Stimulated activated CD4-positive, alpha-beta T cell treated with anti-CD3 and anti-CD28 coated beads, TNF-alpha, amount 100 ng/mL, for 24 hours (primary cell): ENCODE results near the gene ACTBL2.
"Not testable (repeated sequence)": the region's sequence is repeated elsewhere in the genome, so short reads cannot be mapped to it uniquely, and the experiment has no call there.

Experiments
- DNase-seq, 3 experiments: peaks; one replicate each; pipeline ENCODE4 v3.0.0-alpha.2; 2020; ENCODE audit warnings: low read depth in 3 of 3

Gene ACTBL2

DNA sequence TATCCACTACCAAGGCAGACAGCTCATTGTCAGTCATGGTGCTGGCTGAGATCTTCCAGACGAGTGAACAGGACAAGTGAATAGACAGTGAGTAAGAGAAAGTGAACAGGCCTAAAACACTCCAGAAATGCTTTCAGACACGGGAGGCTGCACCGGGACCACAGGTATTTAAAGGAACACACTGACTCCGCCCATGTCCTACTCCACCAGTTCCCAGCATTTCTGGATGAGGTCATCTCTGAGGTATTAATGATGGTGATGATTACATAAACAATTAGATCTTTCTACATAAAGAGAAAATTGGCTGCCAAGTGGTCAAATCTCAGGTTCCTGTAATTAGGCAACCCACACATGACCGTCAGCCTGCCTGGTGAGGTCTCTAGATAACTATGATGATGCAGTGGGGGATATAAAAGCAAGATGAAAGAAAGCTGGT, at the start of gene ACTBL2:
ACTBL2 (minus strand) TSS at position 141 of the 436 bp plus-strand sequence; CDS start at position 37, 104 bp downstream.
- DNase-seq: no peak

DNA sequence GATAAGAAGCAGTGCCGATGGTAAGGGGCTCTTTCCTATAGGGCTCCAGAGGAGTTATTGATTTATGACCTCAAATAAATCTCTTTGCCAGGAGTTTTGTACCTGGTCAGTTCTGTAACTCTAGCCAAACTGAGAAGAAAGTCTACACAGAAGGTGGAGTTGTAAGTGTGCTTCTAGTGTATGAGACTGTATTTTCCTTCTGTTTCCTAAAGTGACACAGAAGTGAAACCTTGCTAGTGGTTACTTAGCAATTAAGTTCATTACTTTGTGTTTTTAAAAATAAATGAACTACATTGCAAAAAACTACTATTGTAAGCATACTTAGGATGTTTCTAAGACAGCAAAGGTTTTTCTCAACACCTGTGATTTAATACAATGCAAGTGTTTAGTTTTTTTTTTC, 48.7 kb upstream of the ACTBL2 start:
- no peak for DNase-seq

DNA sequence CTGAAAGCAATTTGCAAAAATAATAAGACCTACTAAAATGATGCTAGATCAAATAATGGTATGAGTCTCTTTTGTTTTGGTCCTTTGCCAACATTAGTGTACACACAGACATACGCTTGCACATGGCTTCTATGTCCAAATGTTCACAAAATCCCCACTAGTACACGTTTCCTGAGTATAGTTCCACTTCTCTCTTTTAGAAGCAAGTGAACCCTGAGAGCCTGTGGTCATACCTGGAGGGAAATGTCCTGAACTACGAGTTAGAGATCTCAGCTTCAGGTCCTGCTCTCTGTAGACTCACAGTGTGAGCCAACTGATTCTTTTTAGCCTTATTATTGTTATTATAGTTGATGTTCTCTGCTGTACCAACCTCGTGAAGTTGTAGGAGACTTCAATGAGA, 47.3 kb upstream of the ACTBL2 start:
- no peak for DNase-seq

DNA sequence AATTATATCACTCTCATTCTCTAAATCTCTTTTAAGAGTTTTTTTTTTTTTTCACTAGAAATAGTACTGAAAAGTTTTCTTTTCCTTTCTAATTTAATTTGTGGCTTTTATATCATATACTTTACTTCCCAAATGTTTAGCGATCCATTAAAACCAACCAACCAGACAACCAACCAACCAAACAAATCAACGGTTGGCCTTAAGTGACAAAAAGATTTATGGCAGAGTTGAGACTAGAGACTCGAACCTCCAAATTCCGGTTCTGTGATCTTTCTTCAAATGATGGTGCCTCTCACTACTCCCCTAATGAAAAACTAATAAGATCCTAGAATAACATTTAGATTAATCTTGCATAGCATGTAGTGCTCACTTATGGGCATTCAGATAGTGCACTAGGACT, 45.3 kb upstream of the ACTBL2 start:
- no peak for DNase-seq

DNA sequence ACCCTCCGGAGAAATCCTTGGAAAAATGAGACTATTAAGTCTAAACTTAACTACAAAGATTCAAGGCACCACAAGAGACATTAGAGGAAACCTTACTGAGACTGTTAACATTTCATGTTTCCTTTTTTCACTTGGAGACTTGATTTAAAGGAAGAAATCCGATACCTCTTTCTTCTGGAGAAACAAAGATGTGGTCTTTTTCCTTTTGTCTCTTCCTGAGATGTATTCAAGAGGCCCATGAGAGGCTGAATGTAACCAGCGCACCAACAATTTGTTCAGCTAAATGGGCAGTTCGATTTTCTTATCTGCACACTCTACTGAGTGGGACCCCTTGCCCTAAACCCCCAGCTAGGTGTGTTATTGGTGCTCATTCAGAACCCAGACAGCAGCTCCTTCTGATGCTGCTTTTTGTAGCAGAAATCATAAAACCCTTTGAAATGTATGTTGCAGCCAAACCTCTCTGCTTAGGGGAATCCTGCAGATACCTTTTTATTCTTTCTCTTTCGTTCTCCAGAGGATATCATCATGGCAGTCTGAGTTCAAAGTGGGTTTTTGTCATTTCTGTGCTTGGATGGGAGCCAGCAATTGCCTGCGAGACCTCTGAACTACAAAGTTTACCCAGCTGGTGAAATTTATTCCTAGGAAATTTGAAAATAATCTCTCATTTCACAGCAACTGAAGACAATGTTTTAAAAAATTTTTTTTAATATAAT, 41.9 kb upstream of the ACTBL2 start:
- no peak for DNase-seq

DNA sequence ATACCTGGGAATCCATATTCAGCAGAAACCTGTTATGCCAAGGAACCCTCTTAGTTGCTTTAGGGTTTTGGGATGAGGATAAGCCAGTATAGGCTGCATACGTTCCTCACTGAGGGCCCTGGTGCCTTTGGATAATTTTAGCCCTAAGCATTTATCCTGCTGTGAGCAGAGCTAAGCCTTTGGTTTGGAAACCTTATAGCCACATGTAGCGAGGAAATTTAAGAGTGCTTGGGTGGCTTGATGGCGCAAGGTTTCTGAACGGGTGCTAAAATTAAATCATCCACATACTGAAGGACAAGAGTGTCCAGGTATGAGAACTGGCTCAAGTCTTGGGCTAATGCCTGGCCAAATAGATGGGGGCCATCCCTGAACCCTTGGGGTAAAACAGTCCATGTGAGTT, 39.9 kb upstream of the ACTBL2 start:
- not testable (repeated sequence) for DNase-seq

DNA sequence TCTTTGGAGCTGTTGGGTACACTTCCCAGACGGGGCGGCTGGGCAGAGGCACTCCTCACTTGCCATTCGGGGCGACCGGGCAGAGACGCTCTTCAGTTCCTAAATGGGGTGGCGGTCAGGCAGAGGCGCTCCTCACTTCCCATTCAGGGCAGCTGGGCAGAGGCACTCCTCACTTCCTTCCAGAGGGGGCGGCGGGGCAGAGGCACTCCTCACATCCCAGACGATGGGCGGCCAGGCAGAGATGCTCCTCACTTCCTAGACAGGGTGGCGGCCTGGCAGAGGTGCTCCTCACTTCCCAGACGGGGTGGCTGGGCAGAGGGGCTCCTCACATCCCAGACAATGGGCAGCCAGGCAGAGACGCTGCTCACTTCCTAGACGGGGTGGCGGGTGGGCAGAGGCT, 35.8 kb upstream of the ACTBL2 start:
- DNase-seq: not testable (repeated sequence)

DNA sequence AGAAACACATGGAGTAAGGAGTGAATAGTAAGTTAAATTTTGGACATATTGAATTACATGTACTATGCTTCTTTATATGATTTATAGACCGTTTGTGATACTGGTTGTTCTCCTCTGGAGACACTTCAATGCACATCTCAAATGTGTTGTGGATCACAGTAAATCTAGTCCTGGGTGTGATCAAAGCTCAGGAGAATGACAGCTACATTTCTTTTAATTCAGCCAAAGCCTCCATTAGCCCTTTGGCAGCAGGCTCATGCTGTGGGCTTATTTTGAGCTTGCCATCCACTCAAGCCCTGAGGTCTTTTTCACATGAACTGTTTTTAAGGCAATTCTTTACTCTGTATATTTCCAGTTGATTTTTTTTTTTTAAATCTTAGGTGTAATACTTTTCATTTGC, 34.6 kb upstream of the ACTBL2 start:
- no peak for DNase-seq

DNA sequence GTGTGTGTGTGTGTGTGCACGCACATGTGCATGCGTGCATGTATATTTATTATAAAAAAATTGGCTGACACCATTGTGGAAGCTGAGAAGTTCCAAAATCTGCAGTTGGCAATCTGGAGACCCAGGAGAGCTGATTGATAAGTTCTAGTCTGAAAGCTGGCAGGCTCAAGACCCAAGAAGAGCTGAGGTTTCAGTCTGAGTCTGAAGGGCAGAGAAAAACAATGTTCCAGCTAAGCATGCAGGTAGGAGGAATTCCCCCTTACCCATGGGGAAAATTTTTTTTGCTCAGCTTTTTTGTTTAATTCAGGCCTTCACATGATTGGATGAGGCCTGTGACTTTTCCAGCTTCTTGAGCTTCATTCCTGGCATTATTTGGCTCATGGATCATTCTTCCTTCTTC, 31.2 kb upstream of the ACTBL2 start:
- DNase-seq: no peak

DNA sequence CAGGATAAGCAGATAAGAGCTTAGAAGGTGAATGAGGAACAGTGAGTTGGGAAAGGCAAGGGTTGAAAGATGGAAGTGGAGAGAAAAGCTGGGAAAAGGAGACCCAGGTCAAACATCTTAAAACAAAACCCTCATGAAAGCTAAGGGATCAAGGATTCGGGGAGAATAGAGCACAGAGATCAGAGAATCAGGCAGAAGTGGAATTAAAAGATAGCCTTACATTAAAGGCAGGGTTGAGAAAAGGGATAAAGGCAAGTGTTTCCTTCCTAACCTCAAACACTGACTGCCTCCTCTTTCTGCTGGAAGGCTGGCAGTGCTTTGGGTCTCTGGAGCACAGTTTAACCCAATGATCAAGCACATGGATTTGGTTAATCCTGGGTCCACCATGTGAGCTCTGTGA, 28.7 kb upstream of the ACTBL2 start:
- no peak for DNase-seq

DNA sequence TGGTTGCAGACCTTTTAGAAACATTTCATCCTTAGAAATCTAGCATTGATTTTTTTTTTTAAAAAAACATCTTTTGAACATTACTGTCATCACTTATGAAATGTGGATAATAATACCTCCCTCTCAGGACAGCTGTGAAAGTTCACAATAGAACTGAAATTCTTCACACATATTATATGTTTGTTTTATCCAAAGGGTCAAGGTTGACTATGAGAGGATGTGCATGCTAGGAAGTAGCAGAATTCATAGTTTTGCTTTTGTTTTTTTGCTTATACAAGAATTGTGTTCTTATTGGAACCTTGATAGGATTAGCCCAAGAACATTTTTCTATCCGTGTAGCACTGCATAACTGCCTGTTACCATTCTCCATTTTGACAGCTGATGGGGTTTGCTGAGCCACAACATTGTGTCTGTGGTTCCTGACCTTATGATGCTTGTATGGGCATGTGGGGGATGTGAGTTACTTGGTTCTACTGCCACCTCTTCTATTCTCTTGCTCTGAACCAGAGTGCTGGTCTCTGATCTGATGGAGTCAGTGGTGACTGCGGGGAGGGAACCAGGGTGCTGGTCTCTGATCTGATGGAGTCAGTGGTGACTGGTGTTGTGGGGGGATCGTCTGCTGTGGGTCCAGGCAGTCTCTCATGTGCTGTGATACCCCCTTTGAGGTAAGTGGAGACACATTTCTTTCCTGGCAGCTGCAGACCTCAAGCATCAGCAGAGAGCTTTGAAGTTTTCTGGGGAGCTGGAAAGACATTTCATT, 27.1 kb upstream of the ACTBL2 start:
- DNase-seq: no peak

DNA sequence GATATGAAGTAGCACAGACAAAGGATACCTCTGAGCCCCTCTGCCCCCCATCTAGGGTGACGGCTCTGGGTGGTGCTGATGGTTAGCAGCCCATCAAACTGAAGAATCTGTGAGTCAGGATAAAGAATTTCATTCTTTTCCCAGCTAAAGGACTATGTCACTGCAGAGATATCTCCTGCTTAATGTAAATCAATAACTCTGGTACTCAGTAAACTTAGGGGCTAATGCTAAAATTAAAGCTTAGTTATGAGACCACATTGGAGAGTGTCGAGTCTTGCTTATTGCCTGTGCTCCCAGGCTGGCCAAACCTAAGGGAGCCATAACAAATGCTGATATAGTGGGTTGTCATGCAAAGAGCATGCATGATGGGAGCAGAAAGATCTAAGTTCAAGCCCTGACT, 25.6 kb upstream of the ACTBL2 start:
- DNase-seq: no peak

DNA sequence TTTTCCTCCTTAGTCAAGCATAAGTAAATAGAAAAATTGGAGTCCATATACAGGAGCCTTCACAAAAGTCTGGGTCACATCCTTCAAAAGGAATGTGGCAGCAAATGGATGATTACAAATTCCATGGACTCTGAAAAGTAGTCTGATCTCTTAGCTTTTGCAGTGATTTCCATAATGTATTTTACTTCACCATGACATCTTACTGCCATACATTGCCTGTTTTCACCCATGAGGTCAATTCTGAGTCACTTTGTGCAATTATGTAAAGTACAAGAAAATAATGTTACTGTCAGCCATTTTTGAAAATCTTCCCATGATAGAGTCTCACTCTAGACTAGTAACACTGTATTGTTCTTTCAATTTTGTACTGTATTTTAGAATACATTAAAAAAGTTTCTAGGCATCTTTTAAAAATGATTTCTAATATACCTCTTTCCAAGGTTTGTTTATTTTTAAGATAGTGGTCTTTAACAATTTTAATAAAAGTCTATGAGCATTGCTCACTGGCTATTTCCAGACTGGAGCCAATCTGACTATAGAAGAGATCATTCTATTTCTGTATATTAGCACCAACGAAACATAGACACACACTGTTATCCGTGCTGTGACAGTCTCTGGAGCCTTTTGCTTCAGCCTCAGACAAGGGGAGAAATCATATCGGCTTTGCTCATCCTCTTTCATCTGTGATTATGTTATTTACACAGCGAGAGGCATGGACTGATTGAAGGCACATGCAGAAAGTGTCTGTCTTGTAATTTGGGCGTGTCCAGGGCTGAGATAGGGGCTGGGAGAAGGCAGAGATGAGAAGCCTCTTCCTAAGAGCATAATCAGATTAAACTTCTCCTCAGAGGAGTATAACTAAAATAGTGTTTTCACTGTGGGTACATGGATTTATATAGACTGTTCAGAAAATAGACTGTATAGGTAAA, 22.9 kb upstream of the ACTBL2 start:
- no peak for DNase-seq

DNA sequence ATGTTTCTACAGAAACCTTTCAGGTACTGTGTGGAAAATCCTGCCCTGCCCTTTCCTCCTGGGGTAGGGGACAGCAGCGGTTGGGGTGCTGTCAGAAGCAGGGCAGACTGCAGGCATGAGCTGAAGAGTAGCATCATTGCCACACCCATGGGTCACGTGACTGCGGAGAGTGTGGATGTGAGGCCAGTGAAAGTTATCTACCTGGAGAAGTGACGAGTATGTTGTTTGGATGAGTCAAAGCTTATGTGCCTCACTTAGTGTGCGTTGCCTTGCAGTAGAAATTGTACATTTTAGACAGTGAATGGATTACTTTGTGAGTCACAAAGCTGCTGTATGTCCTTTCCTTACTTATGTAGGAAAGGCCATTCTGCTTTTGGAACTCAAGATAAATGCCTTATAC, 21.7 kb upstream of the ACTBL2 start:
- DNase-seq: no peak

DNA sequence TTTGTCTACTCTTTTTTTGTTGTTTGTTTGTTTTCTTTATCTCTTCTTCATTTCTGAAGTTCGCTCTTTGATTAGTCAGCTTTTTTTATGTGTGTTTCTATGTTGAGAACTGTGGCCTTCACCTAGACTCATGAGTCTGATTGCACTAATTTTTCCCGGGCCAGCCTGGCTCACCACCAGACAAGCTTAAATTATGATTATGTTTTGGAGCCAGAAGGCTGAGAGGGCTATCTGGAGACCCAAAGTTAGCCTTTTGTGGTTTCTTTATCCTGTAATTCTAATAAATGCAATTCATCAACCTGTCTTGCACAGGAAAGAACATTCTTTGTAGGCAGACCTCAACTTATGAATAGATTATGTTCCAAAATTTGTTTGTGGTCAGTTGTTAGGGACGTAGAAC, 20.8 kb upstream of the ACTBL2 start:
- no peak for DNase-seq

DNA sequence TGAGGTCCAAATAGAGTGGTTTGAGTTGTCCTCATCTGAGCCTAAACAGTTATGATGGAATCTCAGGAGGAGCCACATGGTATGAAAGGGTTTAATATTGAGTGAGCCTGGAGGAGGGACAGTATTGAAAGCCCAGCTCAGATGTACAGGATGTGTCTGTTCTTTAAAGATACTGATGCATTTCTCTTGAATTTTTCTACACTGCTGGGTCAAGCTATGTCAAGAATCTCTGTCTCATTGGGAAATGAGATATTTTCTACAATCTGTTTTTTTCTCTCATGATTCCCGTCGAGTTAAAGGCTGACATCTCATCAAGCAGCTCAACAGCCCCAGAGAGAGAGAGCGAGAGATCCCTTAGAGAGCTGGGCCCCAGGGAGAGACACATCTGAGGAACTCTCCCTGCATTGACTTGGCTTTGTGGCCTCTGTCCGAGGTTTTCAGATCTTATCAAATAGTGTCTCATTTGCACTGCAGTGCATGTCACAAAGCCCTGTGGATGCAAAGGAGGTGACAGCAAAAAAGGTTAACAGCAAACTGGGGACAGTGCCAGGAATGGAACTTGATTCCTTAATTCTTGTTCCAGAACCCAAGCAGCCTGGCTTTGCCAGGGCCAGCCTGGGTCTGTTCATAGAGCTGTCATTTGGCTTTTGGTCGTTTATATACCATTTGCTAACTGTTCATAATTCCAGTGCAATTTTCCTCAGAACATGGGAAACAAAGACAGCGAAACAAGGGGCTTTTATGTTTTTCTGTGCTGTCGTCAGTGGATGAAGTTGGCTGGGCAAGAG, 19.0 kb upstream of the ACTBL2 start:
- DNase-seq: no peak

DNA sequence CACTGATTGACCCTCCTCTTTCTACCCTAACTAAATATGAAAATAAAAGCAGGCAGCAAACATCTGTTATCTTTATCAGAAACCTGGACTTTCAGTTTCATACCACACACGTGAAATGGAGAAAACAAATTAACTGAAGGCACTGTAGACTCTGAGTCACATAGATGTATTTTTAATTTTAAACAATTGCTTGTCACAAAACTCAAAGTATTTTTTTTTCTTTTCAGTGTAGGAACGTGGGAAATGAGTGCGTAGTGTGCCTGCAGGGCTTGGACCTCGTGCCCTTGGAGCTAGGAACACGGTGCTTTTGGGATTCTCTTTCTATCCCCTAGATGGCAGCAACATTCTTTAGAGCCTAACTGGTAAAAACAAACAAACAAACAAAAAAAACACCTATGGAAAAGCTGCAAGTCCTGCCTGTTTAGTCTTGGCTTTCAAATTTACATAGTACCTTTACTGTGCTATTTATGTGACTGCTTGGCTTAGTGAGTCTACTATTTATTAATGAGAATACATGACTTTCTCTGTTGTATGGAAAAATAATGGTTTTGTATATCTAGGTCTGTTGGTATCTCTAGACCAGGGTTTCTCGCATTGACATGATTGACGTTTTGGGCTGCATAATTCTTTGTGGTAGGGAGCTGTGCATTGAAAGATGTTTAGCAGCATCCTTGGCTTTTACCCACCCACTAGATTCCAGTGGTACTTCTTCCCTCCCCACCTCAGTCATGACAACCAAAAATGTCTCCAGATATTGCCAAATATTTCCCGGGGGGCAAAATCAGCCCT, 16.8 kb upstream of the ACTBL2 start:
- peak in 1 of 3 experiments; percentile 2 for DNase-seq

DNA sequence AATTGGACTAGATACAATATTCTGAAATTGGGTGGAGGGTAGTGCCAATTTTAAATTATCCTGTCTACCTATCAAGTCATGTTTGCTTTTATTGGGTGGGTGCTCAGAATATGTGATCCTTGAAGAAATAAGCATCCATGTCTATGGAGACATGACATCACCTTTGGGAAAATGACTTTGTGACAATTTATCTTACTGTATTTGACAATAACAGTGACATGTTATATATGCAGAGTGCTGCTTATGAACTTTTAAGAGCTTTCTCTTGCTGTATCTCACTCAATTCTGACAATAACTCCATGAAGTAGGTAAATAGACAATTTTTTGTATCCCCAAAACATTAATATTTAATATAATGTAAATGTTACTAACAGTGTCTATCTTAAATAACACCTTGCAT, 15.1 kb upstream of the ACTBL2 start:
- DNase-seq: no peak

DNA sequence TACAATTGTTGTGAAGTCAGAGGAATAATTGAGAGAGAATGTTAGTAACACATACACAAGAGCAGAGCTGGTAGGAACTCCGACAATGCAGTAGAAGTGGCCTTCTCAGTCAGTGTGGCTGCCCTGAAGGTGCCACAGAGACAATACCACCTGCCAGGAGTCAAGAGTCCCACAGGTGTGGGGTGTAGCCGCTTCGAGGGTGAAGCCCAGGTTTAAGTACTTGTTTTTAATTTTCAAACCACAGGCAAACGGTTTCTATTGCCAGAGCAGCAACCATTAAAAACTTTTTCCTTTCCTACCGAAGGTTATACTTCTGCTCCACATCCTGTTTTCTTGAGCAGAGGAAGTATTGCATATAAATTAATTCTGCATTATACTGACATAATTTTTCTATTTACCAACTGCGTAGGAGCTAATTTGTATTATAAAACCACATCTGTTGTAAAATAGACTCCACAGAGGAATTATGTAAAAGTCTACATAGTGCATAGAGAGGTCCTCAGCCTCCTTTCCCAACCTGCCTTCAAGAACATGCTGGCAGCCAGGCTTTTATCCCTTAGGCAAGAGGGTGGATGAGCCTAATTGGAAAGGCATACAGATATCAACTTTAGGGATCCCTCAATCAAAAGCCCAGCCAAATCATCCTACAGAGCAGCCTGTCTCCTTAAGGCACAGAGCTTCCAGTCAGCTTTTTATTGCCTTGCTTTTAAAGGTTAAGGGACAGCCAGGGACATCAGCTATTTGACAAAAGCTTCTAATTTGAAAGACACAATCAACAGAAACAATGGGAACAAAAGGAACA, 12.9 kb upstream of the ACTBL2 start:
- peak in 1 of 3 experiments; percentile 0 for DNase-seq
